Activated CD4-positive, alpha-beta memory T cell treated with anti-CD3 and anti-CD28 coated beads for 36 hours (primary cell): ENCODE results near the gene PRRT1B. TPM values are rescaled to one million over a fixed set of nuclear protein-coding genes. Genes with fewer than 3 reads are reported as not detected.

Source experiments
- CTCF ChIA-PET: fragments of 350-600 bp; sonication (Branson Sonifier 250); formaldehyde crosslinking; loops from one replicate; lab custom pipeline; 2021; ENCODE audit warnings: antibody characterized with exemption, inconsistent platforms; lab: Charles Lee
- POLR2A ChIA-PET: fragments of 350-600 bp; sonication (Branson Sonifier 250); formaldehyde crosslinking; loops from one replicate; lab custom pipeline; 2021; ENCODE audit warnings: antibody characterized with exemption; lab: Charles Lee
- DNase-seq: peaks from one replicate; pipeline ENCODE4 v3.0.0-alpha.2; 2020
- H3K27ac Mint-ChIP-seq: one replicate; pipeline ENCODE4 v1.8.0; 2021; ENCODE audit warnings: mixed read lengths
- H3K27me3 Mint-ChIP-seq: one replicate; pipeline ENCODE4 v1.8.0; 2021; ENCODE audit warnings: mixed read lengths
- H3K36me3 Mint-ChIP-seq: one replicate; pipeline ENCODE4 v1.8.0; 2021; ENCODE audit warnings: mixed read lengths
- H3K4me1 Mint-ChIP-seq: one replicate; pipeline ENCODE4 v1.8.0; 2021; ENCODE audit warnings: low read depth, mixed read lengths
- H3K4me3 Mint-ChIP-seq: one replicate; pipeline ENCODE4 v1.8.0; 2021; ENCODE audit warnings: mild to moderate bottlenecking, mixed read lengths
- H3K9me3 Mint-ChIP-seq: one replicate; pipeline ENCODE4 v1.8.0; 2021; ENCODE audit warnings: mixed read lengths
- intact Hi-C: fragments of 100-400 bp; cut with micrococcal nuclease; formaldehyde crosslinking; loops from one replicate; pipeline ENCODE4 v1.15.1; 2023
- total RNA-seq, 2 experiments: library from RNA; stranded (reverse); gene quantifications; one replicate each; pipeline ENCODE4 v1.2.3, GENCODE V29; 2021

The PRRT1B gene
- total RNA-seq, 2 experiments from 2014 or later, result not detected

GRCh38 chr9:131557855-131558548 lies 12.7 kb downstream of the PRRT1B start:
- no peak for DNase-seq
- ChIA-PET POLR2A (no interaction called here), CTCF (no interaction called here)
- no peaks in the 10 kb centered on the region for H3K4me1 Mint-ChIP-seq
- H3K4me3 Mint-ChIP-seq, result no peak overlapping the region
- no peaks in the 10 kb centered on the region for H3K36me3 Mint-ChIP-seq
- intact Hi-C loops, result no loop called here
- peaks cover 21% of the 10 kb centered on the region for H3K27me3 Mint-ChIP-seq
- peaks cover 5% of the 10 kb centered on the region for H3K9me3 Mint-ChIP-seq
- no peak overlapping the region for H3K27ac Mint-ChIP-seq

DNA sequence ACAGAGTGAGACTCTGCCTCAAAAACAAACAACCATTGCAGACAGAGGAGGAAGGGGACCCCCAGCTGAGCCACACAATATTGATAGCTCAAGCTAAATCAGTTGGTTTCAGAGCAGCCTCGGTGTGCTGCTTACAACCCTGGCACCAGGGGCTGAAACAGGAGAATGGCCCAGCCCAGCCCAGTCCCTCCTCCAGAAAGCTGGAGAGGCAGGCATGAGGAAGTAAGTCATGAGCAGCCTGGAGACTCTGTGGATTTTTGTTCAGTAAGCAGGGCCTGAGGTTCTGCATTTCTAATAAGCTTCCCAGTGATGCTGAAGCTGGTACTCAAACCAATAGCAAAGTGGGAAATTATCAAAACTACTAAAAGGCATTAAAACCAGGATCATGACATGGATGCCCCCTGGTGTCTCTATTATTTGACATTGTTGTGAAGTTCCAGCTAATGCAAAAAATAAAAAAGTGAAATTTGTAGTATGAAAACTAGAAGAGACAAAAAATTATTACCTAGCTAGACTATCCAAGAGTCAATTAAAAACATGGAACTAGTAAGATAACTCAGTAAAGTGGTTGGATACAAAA lies 14.2 kb downstream of the PRRT1B start:
- intact Hi-C loops, result no loop called here
- Mint-ChIP-seq H3K36me3 (no peaks in the 10 kb centered on the region), H3K27ac (no peak overlapping the region), H3K27me3 (peaks cover 12% of the 10 kb centered on the region), H3K9me3 (peaks cover 5% of the 10 kb centered on the region), H3K4me3 (no peak overlapping the region), H3K4me1 (no peaks in the 10 kb centered on the region)
- no peak for DNase-seq
- ChIA-PET CTCF (interaction anchor here (0.6 to 2.0 kb wide), 7 partner anchors 15 to 279 kb away, joined by 3 to 10 read pairs (median 4); no protein-coding TSS in a partner anchor), POLR2A (no interaction called here)

GRCh38 chr9:131562032-131562959 lies 17.0 kb downstream of the PRRT1B start:
- ChIA-PET POLR2A (no interaction called here), CTCF (interaction anchor here (0.7 kb wide), 1 partner anchor 212 kb away, joined by 4 read pairs; no protein-coding TSS in a partner anchor)
- Mint-ChIP-seq H3K36me3 (peaks cover 3% of the 10 kb centered on the region), H3K9me3 (peaks cover 5% of the 10 kb centered on the region), H3K27me3 (no peaks in the 10 kb centered on the region), H3K4me1 (peaks cover 12% of the 10 kb centered on the region), H3K4me3 (no peak overlapping the region), H3K27ac (no peak overlapping the region)
- intact Hi-C loops, result no loop called here
- no peak for DNase-seq

DNA sequence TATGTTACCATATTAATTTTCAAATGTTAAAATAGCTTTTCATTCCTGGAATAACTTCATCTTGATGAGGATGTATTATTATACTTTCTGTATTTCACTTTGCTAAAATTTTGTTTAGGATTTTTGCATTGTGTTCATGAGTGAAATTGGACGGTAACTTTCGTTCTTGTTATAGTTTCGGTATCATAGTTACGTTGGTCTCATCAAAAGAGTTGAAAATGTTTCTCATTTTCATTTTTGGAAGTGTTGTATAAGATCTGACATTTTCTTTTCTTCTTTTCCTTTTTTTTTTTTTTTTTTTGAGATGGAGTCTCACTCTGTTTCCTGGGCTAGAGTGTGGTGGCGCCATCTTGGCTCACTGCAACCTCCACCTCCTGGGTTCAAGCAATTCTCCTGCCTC lies 20.0 kb downstream of the PRRT1B start:
- ChIA-PET CTCF (no interaction called here), POLR2A (interaction anchor here (0.7 kb wide), 1 partner anchor 38 kb away, joined by 3 read pairs; no protein-coding TSS in a partner anchor)
- no peak for DNase-seq
- no peak overlapping the region for H3K27ac Mint-ChIP-seq
- H3K36me3 Mint-ChIP-seq, result peaks cover 9% of the 10 kb centered on the region
- peaks cover 5% of the 10 kb centered on the region for H3K9me3 Mint-ChIP-seq
- intact Hi-C loops, result no loop called here
- H3K27me3 Mint-ChIP-seq, result no peaks in the 10 kb centered on the region
- peaks cover 15% of the 10 kb centered on the region for H3K4me1 Mint-ChIP-seq
- no peak overlapping the region for H3K4me3 Mint-ChIP-seq

DNA sequence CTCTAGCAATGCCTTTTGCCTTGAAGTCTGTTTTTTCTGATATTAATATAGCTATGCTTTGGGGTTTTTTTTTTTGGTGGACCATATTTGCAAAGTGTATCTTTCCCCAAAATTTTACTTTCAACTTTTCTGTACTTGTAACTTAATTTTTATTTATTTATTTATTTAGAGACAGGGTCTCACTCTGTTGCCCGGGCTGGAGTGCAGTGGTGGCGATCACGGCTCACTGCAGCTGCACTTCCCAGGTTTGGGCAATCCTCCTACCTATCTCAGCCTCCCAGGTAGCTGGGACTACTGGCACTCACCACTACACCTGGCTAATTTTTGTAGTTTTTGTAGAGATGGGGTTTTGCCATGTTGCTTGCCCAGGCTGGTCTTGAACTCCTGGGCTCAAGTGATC lies 20.8 kb downstream of the PRRT1B start:
- Mint-ChIP-seq H3K36me3 (peaks cover 11% of the 10 kb centered on the region), H3K9me3 (peaks cover 5% of the 10 kb centered on the region), H3K27ac (no peak overlapping the region), H3K4me3 (no peak overlapping the region), H3K27me3 (no peaks in the 10 kb centered on the region), H3K4me1 (peaks cover 15% of the 10 kb centered on the region)
- no peak for DNase-seq
- intact Hi-C loops, result no loop called here
- ChIA-PET POLR2A (interaction anchor here (0.7 kb wide), 1 partner anchor 38 kb away, joined by 3 read pairs; no protein-coding TSS in a partner anchor), CTCF (interaction anchor here (1.2 kb wide), 1 partner anchor 174 kb away, joined by 3 read pairs; no protein-coding TSS in a partner anchor)

DNA sequence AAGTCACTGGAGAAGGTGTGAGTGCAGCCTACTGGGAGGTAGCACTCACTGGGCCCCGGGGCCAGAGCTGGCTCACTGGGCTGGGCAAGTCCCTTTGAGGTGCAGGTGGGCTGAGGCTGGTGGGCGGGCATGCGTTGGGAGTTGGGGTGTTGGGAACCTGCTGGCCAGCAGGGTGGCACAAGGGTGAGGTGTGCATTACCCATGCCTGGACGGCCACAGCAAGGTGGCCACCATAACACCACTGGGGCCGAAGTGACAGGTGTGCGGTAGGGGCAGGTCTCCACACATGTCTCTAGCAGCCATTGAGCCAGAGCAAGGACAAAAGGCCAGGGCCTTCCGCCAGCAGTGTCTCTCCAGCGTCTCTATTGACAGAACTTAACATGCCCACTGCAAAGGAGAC lies 22.6 kb downstream of the PRRT1B start:
- Mint-ChIP-seq H3K4me3 (no peak overlapping the region), H3K27ac (no peak overlapping the region), H3K36me3 (peaks cover 13% of the 10 kb centered on the region), H3K9me3 (peaks cover under 1% of the 10 kb centered on the region), H3K27me3 (no peaks in the 10 kb centered on the region), H3K4me1 (peaks cover 15% of the 10 kb centered on the region)
- intact Hi-C loops, result no loop called here
- CTCF ChIA-PET, result interaction anchor here (0.6 kb wide), 1 partner anchor 175 kb away, joined by 4 read pairs; no protein-coding TSS in a partner anchor
- POLR2A ChIA-PET, result no interaction called here
- DNase-seq, result no peak

GRCh38 chr9:131574730-131575640 lies 29.7 kb downstream of the PRRT1B start:
- H3K4me1 Mint-ChIP-seq, result peaks cover 19% of the 10 kb centered on the region
- peaks cover 23% of the 10 kb centered on the region for H3K36me3 Mint-ChIP-seq
- no peak overlapping the region for H3K27ac Mint-ChIP-seq
- no peak overlapping the region for H3K4me3 Mint-ChIP-seq
- POLR2A ChIA-PET, result no interaction called here
- H3K9me3 Mint-ChIP-seq, result no peaks in the 10 kb centered on the region
- no peaks in the 10 kb centered on the region for H3K27me3 Mint-ChIP-seq
- intact Hi-C loops, result no loop called here
- DNase-seq, result no peak
- CTCF ChIA-PET, result no interaction called here

DNA sequence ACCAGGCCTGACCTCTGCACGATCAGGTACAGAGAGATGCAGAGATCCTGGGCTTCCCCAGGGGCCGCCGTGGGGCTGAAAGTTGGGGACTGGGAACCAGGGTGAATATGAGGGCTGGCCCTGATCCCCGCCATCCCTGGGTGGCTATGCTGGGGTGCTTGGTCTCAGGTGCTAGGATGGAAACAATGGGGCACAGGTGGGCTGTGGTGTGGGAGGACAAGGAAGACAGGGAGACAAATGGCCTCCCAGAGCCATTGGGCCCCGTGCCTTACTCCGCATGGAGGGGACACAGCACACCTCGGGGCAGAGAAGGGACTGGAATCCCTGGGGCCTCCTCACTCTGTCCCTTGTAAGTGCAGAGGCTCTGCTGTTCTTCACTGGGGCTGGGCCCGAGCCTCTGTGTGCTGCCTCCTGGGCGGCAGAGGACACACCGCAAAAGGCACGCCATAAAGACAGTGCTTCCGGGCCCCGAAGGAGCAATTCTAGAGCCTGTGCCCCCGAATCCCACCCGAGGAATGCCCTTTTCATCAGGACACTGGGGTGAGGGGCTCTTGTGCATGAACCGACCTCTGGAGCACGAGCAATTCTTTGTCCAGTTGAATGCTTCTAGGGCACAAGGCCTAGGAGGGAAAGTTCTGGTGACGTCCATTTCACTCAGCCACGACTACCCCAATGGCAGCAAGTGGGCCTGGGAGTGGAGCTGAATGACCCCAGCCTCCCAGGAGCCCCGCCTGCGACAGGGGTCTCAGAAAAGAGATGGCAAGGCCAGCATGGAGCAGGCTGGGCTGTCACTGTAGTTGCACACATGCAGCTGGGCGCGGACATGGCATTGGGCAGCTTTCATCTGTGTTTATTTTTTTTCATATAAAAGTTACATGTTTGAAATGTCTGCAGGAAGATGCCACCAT lies 30.9 kb downstream of the PRRT1B start:
- peaks cover 21% of the 10 kb centered on the region for H3K4me1 Mint-ChIP-seq
- no peak for DNase-seq
- CTCF ChIA-PET, result no interaction called here
- H3K27me3 Mint-ChIP-seq, result no peaks in the 10 kb centered on the region
- no peak overlapping the region for H3K4me3 Mint-ChIP-seq
- peaks cover 25% of the 10 kb centered on the region for H3K36me3 Mint-ChIP-seq
- intact Hi-C loops, result no loop called here
- POLR2A ChIA-PET, result no interaction called here
- H3K9me3 Mint-ChIP-seq, result no peaks in the 10 kb centered on the region
- H3K27ac Mint-ChIP-seq, result no peak overlapping the region

DNA sequence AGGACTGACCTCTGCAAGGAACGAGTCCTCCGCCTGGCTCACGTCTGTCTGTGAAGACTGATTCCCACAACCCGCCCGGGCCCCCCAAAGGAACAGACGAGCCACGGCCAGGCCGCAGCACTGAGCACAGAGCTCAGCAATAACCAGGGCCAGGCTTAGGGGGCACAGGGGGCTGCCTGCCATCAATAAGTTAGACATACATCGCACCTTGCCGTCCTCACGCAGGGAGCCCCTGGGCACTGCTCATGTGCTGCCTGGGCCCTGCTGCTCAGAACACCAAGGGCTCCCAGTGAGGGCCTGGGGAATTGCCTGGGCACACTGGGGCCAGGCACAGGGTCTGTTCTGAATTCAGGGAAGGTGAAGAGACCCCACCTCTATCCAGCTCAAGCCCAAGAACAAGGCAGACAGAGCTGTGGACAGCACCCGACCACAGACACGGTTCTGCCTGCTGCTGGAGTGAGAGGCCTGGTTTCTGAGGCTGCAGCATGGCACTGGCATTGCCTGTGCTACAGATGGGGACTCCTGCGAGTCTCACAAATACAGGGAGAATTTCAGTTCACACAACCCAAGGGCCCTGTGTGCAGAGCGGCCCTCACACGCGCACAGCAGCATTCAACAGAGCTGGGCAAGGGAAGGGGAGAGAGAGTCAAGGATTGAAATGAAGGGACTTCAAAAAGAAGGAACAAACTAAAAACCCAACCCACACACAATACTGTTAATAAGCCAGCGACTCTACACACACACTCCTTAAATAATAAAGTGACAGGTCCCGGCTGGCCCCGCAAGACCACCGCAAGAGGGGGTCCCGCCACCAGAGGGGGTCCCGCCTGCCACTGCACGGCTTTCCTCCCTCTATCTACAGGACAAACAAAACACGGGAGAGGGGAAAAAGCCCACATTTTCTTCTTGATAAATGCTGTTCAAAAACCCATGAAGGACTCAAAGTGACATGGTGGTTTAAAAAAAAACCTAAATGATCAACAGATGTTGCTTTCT lies 32.0 kb downstream of the PRRT1B start:
- Mint-ChIP-seq H3K27ac (peak overlapping the region; percentile 33), H3K27me3 (no peaks in the 10 kb centered on the region), H3K4me1 (peaks cover 21% of the 10 kb centered on the region), H3K36me3 (peaks cover 25% of the 10 kb centered on the region), H3K9me3 (no peaks in the 10 kb centered on the region), H3K4me3 (no peak overlapping the region)
- ChIA-PET POLR2A (no interaction called here), CTCF (no interaction called here)
- intact Hi-C loops, result no loop called here
- no peak for DNase-seq

DNA sequence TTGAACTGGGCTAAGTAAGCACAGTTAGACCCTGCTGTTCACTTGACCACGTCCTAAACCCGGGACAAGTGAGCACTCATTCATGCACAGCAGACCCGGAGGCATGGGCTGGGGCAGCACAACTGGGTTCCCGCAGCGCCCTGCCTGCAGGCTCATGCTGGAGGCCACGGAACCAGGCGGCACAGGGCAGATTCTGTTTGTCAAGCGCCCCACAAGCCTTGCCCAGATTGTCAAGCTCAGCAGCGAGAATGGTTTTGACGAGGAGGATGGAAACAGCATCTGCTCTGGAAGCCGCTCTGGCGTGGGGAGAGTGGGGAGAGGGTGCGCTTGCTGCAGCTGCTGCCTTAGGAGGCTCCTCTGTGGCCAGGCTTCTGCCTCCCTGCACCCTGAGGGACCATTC lies 32.7 kb downstream of the PRRT1B start:
- Mint-ChIP-seq H3K9me3 (no peaks in the 10 kb centered on the region), H3K4me3 (no peak overlapping the region), H3K36me3 (peaks cover 26% of the 10 kb centered on the region), H3K27me3 (no peaks in the 10 kb centered on the region), H3K4me1 (peaks cover 21% of the 10 kb centered on the region), H3K27ac (peak overlapping the region; percentile 28)
- CTCF ChIA-PET, result interaction anchor here (1.7 kb wide), 1 partner anchor 14 kb away, joined by 8 read pairs; no protein-coding TSS in a partner anchor
- POLR2A ChIA-PET, result no interaction called here
- intact Hi-C loops, result no loop called here
- no peak for DNase-seq
